HG03354 (cell line): ENCODE data around the gene DNASE1L3.

Experiments used
- ATAC-seq: cut with Tn5 transposase; IDR thresholded peaks from one replicate; pipeline ENCODE4 v1.9.1; 2021; ENCODE audit warnings: mild to moderate bottlenecking; ENCODE audit not compliant: unreplicated experiment, poor library complexity, severe bottlenecking

The DNASE1L3 gene

DNA sequence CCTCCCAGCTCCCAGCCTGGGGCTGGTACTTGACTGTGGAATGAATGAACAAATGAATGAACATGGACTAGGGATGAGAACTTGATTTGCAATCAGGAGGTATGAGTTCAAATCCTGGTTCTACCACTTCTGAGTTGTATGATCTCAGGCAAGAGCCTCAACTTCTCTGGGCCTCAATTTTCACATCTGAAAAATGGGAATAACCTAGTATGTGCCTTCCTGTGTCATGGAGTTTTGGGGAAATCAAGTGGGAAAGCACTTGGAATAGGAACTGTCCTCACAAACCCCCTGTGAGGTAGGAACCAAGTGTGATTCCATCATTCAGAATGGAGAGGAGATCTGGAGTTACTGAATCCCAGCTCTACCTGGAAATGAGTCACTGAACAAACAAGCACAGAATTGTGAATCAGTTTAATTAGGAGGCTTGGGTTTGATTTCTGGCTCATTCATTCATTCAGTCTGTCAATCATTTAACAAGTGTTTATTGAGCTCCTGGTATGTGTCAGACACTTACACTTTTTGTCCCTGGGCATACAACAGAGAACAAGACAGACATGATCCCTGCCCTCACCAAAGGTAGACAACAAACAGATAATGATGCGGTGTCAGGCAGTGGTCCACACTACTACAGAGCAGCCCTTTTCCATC, 29.7 kb downstream of the DNASE1L3 start:
- ATAC-seq: no peak

DNA sequence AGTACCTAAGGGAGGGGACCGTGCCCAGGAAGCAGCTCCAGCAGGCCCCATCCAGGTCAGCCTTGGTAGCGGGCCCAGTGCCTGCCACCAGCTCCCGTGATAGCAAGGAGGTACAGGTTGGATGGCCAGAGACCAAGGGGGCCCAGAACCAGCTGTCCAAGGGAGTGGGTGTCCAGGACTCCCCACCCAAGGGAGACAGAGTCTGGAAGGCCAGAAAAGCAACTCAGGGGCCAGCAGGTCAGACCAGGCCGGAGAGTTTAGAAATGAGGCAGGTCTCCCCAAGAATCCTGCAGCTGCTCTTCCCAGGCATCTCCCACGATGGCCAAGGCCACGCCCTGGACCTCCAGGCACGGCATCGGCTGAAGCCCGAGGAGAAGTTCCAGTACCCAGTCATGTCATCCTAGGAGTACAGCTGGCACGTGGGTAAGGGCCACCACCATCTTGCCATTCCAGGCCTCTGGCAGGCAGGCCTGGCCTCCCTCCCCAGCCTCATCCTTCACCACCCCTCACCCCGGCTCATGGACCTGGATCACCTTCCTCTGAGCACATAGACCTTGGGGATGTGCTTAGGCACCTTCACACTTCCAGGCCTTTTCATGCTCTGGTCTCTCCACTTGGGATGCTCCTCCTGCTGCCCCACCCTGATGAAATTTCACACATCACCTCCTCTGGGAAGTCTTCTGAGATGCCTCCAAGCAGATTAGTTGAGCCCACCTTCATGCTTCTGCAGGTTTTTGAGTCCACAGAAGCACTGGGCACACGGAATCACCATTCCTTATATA, 30.5 kb downstream of the DNASE1L3 start:
- ATAC-seq: no peak

DNA sequence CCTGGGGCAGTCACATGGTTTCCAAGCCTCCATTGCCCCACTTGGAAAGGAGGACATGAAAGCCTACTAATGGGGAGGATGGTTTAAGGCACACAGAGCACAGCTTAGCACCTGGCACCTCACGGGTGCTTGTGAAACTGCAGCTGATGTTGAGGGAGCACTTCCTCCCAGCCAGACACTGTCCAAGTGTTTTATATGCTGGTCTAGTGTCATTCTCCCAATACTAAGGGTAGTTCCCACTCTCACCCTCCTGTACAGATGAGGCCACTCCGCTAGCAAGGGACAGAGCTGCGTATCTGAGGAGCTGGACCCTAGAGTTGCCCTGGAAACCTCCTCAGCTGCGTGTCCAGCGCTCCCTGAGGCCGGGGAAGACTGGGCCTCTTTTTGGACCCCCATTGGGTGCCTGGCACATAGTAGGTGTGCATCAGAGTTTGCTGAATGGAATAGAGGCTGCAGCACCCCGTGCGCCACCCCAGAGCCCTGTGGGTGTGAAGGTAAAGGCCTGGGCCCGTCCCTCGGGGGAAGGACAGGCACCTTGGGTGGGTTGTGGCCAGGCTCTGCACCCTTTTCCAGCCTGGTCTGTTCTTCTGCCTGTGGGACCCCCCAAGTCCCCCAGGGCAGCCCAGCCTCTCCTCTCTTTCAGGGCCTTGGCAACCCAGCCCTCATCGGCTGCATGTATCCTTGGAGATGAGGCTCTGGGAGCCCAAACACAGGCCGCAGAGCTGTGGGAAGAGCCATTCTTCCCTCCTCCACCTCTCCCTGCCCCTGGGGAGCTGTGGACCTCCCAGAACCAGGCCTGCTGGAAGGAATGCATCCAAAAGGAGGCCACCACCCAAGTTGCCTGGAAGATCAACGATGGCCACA, 31.3 kb downstream of the DNASE1L3 start:
- ATAC-seq: no peak

DNA sequence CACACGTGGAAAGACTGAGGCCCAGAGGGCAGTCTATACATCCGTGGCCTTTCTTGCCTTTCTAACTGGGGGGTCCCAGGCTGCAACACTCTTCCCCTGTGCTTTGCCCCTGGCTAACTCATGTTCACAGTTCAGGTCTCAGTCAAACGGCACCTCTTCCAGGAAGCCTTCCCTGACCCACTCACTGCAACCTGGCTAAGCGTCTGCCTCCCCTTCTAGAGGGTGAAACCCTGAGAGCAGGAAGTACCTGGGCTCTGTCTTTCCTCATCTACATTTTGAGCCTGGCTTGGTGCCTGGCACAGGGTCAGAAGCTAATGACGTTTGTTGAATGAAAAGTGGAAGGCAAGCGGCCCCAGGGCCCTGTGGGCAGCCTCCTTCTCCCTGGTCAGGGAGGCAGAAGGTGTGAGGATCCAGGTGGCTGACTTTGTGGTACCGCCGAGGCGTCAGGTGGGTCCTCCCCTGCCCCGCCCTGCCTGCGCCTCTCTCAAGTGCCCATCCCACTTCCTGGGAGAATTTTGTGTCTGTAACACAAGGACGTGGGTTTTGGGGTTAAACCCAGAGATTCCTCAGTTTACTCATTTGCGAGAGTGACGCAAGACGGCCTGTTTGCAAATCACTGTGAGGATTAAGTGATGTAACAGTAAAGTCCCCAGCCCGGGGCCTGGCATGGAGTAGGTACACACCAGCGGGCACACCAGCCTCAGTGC, 32.1 kb downstream of the DNASE1L3 start:
- ATAC-seq: no peak

DNA sequence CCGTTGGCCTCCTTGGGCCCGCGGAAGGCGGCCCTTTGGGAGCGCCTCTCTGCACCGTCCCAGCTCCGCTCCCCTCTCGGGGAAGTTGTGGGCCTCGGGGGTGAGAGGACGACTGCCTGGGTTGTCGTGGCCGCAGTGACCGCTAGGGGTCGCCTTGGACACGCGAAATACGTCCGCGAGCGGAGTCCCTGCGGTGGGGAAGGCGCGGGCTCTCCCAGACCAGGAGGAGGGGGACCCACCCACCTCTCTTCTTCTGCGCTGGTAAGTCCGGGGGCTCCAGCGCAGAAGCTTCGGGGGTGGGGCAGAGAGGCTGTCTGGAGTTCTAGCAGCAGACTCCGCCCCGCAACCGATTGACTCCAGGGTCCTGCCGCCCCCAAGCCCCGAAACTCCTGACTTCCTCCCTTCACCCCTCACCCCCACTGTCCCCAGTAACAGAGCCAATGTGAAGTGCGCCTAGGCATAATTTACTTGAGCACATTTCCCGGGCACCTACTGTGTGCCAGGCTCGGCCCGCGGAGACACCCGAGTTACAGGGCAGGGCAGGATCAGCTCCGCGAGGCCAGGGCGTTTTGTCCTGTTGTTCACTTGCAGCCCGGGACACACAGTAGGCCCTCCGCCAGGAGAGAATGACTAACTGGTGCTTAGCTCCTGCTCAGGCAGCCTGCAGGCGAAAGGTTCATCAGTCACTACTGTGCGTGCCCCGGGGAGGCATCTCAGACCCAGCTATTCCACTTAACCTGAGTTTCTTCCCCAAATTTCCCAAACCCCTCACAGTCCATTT, 32.8 kb downstream of the DNASE1L3 start:
- peak; percentile 81 for ATAC-seq

DNA sequence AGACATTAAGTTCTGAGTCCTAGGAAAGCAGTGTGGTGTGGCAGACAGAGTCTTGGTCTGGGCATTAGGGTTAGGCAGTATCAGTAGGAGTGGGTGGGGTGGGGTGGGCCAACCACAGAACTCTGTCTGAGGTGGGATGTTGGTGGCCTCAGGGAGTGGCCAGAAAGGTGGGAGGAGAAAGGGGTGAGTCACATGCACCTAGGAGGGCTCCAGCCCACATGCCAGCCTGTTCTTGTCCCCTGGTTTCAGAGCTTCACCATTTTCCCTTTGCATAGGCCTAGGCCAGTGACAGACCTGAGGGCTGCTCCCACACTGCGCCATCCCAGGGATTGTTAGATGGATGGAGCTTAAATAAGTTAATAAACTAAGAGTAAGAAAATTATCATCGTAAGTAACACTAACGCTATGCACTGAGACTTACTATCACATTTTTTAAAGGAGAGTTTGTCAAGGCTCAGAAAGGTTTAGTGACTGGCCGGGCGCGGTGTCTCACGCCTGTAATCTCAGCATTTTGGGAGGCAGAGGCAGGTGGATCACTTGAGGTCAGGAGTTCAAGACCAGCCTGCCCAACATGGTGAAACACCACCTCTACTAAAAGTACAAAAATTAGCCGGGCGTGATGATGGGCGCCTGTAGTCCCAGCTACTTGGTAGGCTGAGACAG, 33.8 kb downstream of the DNASE1L3 start:
- no peak for ATAC-seq

DNA sequence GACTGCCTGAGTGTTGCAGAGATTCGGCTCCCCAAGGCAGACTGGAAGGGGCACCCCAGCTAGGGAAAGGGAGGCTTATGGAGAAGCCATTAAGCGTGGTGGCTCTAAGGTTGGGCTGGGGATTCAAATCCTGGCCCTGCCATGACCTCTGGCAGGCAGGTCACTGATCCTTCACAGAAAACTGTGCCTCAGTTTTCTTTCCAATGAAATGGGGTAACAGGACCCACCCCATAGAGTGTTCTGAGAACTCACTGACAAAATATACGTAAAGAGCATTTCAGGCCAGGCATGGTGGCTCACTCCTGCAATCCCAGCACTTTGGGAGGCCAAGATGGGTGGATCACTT, 34.6 kb downstream of the DNASE1L3 start:
- no peak for ATAC-seq

DNA sequence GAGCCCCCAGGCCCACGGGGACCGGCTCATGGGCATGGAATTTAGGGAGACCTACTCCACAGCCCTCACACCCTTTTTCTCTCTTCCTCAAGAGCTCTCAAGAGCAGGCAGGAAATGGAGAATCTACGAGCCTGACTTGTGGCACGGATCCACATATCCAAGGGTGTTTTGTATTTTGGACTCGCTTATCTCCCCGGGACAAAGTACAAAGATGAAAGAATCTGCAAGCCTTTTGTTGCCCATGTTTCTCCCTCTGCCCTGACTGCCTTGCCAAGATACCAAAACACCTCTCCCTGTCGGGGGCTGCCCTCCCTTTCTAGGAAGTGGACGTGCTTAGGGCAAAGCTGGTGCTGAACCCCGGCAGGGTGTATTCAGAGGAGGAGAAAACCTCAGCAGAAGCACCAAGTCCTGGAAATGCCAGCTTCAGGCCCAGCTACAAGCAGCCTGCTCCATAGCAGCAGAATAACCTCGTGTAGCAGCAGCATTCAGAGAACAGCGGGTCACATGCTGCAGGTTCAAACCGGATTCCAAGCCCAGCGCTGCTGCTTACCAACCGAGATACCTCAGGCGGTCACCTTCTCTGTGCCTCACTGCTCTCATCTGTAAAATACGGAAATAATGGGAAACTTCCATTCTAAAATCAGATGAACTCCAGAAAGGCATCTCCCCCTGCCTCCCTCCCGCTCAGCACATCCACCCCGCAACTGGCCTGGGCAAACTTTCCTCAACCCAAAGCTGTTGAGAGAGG, 35.2 kb downstream of the DNASE1L3 start:
- no peak for ATAC-seq

DNA sequence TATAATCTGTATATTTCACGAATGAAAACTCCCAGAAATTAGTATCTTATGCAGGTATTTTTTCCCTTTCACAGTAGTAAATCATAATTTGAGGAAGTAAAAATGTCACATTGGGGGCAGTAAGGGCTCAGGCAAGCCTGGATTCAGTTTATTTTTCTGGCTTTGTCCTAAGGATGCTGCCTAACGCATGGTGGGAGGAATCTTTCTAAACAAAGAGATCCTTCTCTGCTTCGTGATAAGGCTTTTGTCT, 35.7 kb downstream of the DNASE1L3 start:
- ATAC-seq: no peak

DNA sequence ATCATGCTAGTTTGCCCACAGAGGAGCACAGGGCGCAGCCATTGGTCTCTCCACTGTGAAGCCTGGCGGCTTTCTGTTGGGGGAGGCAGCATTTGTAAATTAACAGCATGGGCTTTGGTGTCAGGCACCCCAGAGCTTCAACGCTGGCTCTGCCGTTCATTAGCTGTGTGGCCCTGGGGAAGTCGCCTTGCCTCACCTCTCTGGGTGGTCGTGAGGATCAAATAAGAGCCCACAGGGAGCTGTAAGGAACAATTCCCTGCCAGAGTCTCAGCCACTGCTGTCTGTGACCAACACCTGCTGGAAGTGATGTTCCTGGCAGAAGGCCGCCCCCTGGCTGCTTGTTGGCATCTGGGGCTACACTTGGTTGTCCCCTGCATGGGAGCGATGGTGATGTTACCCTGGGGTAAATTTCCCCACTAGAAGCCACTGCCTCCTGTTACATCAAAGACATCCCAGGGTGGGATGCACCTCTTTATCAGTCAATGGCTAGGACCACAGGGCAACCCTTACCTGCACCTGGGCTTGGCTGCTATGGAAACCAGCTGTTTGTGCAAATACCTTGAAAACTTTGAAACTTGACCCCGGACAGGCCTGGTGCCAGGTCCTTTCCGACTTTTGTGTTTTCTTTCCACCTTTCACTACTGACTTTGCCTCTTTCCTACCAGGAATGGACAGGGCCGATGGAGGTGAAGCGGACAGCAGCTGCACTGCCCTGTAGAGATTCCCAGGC, 36.9 kb downstream of the DNASE1L3 start:
- no peak for ATAC-seq

DNA sequence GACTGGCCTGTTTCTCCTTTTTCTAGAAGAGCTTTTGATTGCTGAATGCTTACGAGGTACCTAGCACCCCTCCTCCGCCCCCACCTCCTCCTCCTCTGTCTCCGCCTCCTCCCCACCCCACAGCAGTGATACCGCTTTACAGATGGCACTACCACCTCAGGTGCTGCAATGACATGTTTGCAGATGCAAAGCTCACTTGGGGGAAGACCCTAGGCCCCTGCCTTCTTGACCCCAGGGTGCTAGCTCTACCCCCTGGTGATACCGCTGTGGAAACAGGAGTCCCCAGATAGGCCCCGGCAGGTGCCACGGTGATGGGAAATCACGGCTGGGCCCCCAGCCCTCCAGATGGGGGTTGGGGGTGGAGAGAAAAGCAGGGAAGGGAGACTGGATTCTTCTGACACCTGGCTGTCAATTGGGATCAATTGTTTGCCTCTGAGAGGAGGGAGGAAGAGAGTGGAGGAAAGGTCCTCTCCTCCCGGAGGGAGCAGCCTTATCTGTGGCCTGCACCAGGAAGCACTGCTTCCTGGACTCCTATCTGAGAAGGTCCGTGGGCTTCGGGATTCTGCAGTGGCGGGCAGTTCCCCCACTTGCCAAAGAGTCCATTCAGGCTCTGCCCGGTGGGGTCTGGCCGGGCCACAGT, 37.6 kb downstream of the DNASE1L3 start:
- ATAC-seq: no peak

DNA sequence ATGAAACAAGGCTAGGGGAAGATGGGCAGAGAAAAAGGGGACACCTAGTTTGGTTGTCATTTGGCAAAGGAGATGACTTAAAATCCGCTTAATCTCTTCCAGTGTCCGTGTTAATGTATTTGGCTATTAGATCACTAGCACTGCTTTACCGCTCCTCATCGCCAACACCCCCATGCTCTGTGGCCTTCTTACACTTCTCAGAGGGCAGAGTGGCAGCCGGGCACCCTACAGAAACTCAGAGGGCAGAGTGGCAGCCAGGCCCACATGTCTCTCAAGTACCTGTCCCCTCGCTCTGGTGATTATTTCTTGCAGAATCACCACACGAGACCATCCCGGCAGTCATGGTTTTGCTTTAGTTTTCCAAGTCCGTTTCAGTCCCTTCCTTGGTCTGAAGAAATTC, 39.6 kb downstream of the DNASE1L3 start:
- ATAC-seq: no peak

DNA sequence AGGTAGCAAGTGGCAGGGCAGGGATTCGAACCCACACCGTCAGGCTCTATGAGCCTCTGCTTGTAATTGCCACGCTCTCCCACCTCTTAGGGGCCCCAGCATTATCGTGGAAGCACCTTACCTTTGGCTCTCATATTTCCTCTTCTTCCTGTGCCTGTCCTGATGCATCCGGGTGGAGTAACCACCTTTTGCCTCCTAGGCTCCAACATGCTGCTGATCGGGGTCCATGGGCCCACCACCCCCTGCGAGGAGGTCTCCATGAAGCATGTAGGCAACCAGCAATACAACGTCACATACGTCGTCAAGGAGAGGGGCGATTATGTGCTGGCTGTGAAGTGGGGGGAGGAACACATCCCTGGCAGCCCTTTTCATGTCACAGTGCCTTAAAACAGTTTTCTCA, 40.4 kb downstream of the DNASE1L3 start:
- no peak for ATAC-seq

DNA sequence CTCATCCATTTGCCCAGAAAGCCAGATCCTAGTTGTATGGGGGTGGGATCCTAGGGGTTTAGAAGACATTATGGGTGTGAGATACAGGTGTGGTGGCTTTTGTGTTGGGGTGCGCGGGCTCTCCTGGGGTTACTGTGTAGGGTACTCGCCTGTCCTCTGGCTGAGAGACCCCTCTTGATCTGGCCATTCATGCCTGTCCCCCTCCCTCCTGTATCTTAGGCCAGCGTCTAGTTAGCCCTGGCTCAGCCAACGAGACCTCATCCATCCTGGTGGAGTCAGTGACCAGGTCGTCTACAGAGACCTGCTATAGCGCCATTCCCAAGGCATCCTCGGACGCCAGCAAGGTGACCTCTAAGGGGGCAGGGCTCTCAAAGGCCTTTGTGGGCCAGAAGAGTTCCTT, 41.4 kb downstream of the DNASE1L3 start:
- no peak for ATAC-seq

DNA sequence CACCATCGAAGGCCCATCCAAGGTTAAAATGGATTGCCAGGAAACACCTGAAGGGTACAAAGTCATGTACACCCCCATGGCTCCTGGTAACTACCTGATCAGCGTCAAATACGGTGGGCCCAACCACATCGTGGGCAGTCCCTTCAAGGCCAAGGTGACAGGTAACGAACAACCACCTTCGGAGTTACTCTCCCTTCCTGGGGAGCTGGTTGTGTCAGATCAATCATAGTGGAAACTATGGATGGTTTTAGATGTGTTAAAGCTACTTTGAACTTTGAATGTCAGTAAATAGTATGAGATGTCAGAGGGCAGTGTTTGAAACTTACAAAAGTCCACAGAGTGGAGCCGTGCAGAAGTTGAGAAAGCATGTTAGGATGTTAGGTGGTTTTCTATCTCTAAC, 42.3 kb downstream of the DNASE1L3 start:
- no peak for ATAC-seq

DNA sequence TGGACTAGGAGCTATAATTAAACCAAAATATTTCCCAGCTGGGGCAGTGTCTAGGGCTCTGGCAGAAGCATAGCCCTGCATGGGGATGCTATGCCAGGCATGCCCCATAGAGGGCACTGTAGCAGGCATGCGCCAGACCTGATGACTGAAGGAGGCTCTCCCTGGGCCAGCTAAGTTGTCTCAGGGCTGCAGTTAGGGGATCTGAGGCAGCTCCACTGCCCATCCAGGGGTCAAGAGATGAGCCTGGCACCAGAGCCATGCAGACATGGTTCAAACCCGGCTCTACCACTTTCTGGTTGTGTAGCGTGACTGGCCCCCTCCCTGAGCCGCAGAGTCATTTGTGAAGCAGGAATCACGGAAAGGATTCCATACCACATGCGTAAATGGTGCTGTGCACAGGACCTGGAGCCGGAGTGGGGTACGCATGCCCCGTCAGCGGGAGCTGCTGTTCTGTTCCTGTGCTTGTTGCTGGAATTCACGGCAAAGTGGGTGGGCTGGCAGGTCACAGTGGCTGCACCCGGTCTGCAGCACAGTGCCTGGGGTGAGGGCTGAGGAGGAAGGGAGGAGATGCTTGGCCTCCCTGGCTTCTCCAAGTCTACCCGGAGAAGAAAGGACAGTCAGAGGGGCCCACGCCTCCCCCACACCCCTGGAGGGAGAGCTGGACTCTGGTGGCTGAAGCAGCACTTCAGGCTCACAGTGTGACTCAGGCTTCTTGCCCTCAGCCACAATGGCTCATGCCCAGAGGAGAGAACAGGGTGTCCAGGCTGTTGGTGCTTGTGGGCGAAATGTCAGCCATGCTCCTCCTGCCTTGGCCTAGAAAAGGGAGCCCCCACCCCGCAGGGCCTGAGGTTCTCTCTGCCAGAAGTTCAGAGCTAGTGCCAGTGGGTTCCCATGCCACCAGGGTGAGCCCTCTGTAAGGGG, 43.1 kb downstream of the DNASE1L3 start:
- no peak for ATAC-seq
